Left lobe of liver (tissue), 2 donors: ENCODE results near the gene MAPK14. TPM values are rescaled to one million over a fixed set of nuclear protein-coding genes. Genes with fewer than 3 reads are reported as not detected.

Experiments used
- ATAC-seq: fragments of 200-7000 bp; cut with Tn5 transposase; one replicate; pipeline ENCODE4 v1.9.1; 2020; ENCODE audit warnings: mild to moderate bottlenecking, moderate library complexity
- DNase-seq: peaks from one replicate; pipeline ENCODE4 v3.0.0-alpha.2; 2020; ENCODE audit warnings: low spot score
- total RNA-seq: library from RNA; stranded (reverse); gene quantifications from one replicate; pipeline ENCODE4 v1.2.1, GENCODE V29; 2021
- donor health status: DM: no; HTN: no; CAD: no; lungs with moderate emphysema.
- donor health status: DM: no; HTN: yes; CAD: no.

The MAPK14 gene
- total RNA-seq, 1 donor from 2014 or later, result 40.8 TPM

GRCh38 chr6:36132246-36132895 is 104.8 kb downstream of the MAPK14 start:
- DNase-seq (peak; percentile 35), ATAC-seq (no peak)

- ATAC-seq, result no peak
- DNase-seq, result no peak
Measured at GRCh38 chr6:36133148-36133547, 105.5 kb downstream of the MAPK14 start.

- no peak for DNase-seq
- no peak for ATAC-seq
Measured at GRCh38 chr6:36133912-36134311, 106.3 kb downstream of the MAPK14 start.

GRCh38 chr6:36135053-36135731 is 107.6 kb downstream of the MAPK14 start:
- no peak for ATAC-seq
- DNase-seq, result no peak

GRCh38 chr6:36136034-36136433 is 108.4 kb downstream of the MAPK14 start:
- ATAC-seq (no peak), DNase-seq (no peak)

- DNase-seq (no peak), ATAC-seq (no peak)
Measured at GRCh38 chr6:36136551-36136950, 108.9 kb downstream of the MAPK14 start.

- DNase-seq, result no peak
- ATAC-seq, result no peak
Measured at GRCh38 chr6:36138667-36139066, 111.1 kb downstream of the MAPK14 start.

GRCh38 chr6:36139431-36139830 is 111.8 kb downstream of the MAPK14 start:
- DNase-seq (no peak), ATAC-seq (no peak)

GRCh38 chr6:36139991-36140710 is 112.5 kb downstream of the MAPK14 start:
- ATAC-seq, result no peak

GRCh38 chr6:36141091-36141490 is 113.5 kb downstream of the MAPK14 start:
- DNase-seq, result no peak
- no peak for ATAC-seq

More at GRCh38 chr6:36139991-36140710, 112.5 kb downstream of the MAPK14 start:
- DNase-seq, result no peak

GRCh38 chr6:36141961-36142360 is 114.4 kb downstream of the MAPK14 start:
- DNase-seq, result no peak
- ATAC-seq, result no peak

- no peak for DNase-seq
- ATAC-seq, result no peak
Measured at GRCh38 chr6:36142971-36143838, 115.6 kb downstream of the MAPK14 start.

- ATAC-seq, result no peak
- DNase-seq, result no peak
Measured at GRCh38 chr6:36145495-36145894, 117.9 kb downstream of the MAPK14 start.

- no peak for DNase-seq
- ATAC-seq, result peak; percentile 21
Measured at GRCh38 chr6:36147294-36147693, 119.7 kb downstream of the MAPK14 start.

GRCh38 chr6:36149476-36149875 is 121.9 kb downstream of the MAPK14 start:
- no peak for DNase-seq
- ATAC-seq, result peak; percentile 54

GRCh38 chr6:36150283-36150682 is 122.7 kb downstream of the MAPK14 start:
- no peak for DNase-seq
- ATAC-seq, result no peak

- ATAC-seq, result no peak
- no peak for DNase-seq
Measured at GRCh38 chr6:36154286-36154685, 126.7 kb downstream of the MAPK14 start.

GRCh38 chr6:36155662-36156061 is 128.1 kb downstream of the MAPK14 start:
- no peak for ATAC-seq
- no peak for DNase-seq

- DNase-seq (no peak), ATAC-seq (no peak)
Measured at GRCh38 chr6:36160147-36160760, 132.6 kb downstream of the MAPK14 start.
